Fibroblast of peridontal ligament (primary cell): Measurements from ENCODE around the gene SRSF6.
"Not testable (repeated sequence)": the region's sequence is repeated elsewhere in the genome, so short reads cannot be mapped to it uniquely, and the experiment has no call there.

Source experiments
- DNase-seq: peaks from one replicate; pipeline ENCODE4 v3.0.0-alpha.2; 2010; ENCODE audit errors: extremely low read depth

The SRSF6 gene

GRCh38 chr20:43448748-43449535 is 8.8 kb upstream of the SRSF6 start:
- peak; percentile 45 for DNase-seq

GRCh38 chr20:43450841-43451799 is 6.6 kb upstream of the SRSF6 start:
- DNase-seq = no peak

- DNase-seq = no peak
Observed at GRCh38 chr20:43452404-43453126, 5.1 kb upstream of the SRSF6 start.

- DNase-seq = not testable (repeated sequence)
Observed at GRCh38 chr20:43456252-43456651, 1.4 kb upstream of the SRSF6 start.

GRCh38 chr20:43456809-43457639 is 672 bp upstream of the SRSF6 start:
- DNase-seq = peak; percentile 95

GRCh38 chr20:43458422-43458924 is 777 bp downstream of the SRSF6 start:
- DNase-seq = no peak

GRCh38 chr20:43459022-43459942 is 1.6 kb downstream of the SRSF6 start:
- peak; percentile 15 for DNase-seq

- DNase-seq = no peak
Observed at GRCh38 chr20:43460172-43460829, 2.6 kb downstream of the SRSF6 start.

GRCh38 chr20:43460830-43461200 is 3.1 kb downstream of the SRSF6 start:
- DNase-seq = no peak

- no peak for DNase-seq
Observed at GRCh38 chr20:43461894-43462659, 4.4 kb downstream of the SRSF6 start.

GRCh38 chr20:43462660-43463526 is 5.2 kb downstream of the SRSF6 start:
- DNase-seq = no peak

- no peak for DNase-seq
Observed at GRCh38 chr20:43463527-43464218, 6.0 kb downstream of the SRSF6 start.

- DNase-seq = no peak
Observed at GRCh38 chr20:43464219-43464790, 6.6 kb downstream of the SRSF6 start.

GRCh38 chr20:43465625-43465943 is 7.9 kb downstream of the SRSF6 start:
- no peak for DNase-seq

- no peak for DNase-seq
Observed at GRCh38 chr20:43467589-43467988, 9.9 kb downstream of the SRSF6 start.

- no peak for DNase-seq
Observed at GRCh38 chr20:43472671-43473380, 15.1 kb downstream of the SRSF6 start.
